GM18519 (cell line): ENCODE data around the gene SRPX.

Source experiments
- ATAC-seq: cut with Tn5 transposase; IDR thresholded peaks from one replicate; pipeline ENCODE4 v1.9.1; 2021; ENCODE audit warnings: mild to moderate bottlenecking, moderate library complexity; ENCODE audit not compliant: unreplicated experiment, low FRiP score

Gene SRPX

GRCh38 chrX:38149016-38149415 is 71.7 kb downstream of the SRPX start:
- no peak for ATAC-seq

DNA sequence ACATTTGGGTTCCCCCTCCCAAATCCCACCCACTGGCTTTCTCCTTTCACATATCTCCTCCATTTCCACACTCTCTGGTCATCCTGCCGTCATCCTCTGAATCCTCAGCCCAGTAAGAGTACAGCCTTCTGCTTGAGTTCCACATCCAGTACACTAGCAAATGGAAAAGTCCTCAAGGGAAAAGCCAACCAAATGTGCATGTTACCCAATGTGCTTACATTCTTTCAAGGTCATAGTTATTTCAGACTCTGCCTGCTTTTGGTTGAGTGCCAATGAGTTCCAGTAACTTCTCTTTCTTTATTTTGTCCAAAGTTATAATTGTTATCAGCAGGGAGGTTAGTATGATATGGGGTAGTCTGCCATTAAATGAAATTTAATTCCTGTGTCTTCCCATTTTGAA is 78.1 kb downstream of the SRPX start:
- ATAC-seq, result no peak

GRCh38 chrX:38138900-38139299 is 81.8 kb downstream of the SRPX start:
- ATAC-seq, result no peak

DNA sequence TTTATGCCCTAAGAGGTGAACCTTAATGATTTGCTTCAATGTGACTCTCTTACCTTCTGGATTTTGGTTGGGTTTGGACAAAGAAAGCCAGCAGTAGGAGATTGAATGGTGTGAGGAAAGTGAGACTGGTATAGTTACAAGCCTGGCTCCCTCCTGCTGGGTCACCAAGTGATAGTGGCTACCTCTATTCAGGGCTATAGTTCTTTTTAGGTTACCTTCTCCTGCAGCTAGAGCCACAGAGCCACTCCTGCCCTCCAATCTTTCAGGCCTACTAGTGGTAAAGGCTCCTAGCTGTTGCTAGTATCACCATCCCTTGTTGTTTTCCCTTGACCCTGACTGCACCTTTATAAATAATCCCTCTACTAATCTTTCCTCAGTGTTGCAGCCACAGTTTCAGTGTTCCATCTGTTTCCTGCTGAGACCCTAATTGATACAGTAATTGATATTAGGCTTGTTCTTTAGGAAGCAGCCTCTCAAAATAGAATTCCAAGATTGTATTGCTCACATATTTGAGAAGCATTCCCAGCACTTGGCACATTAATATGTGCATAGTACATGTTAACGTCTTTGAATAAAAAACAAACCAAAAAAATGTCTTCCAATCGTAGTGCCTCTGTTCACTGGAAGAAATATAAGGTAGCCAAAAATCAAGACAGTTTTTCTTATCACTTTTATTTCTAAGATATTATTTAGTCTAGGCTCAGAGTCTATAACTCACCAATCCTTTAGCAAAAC is 82.3 kb downstream of the SRPX start:
- ATAC-seq, result no peak

- ATAC-seq, result no peak
Measured at GRCh38 chrX:38129366-38129765, 91.3 kb downstream of the SRPX start.

DNA sequence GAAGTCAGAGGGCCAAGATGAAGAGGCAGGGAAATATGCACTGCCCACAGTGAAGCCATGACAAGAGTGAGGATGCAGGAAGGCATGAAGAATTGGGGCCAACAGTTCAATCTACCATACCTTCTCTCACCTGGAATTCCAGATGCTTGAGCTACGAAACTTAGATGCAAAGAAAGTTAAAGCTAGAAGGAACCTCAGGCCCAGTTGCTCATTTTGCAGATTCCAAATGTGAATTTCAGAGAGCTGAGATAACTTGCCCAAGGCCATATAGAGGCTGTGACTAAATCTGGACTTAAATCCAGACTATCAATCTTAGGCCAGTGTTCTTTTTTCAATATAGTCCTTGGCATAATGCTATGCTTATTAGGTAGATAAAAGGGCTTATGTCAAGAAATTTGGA is 92.7 kb downstream of the SRPX start:
- no peak for ATAC-seq

DNA sequence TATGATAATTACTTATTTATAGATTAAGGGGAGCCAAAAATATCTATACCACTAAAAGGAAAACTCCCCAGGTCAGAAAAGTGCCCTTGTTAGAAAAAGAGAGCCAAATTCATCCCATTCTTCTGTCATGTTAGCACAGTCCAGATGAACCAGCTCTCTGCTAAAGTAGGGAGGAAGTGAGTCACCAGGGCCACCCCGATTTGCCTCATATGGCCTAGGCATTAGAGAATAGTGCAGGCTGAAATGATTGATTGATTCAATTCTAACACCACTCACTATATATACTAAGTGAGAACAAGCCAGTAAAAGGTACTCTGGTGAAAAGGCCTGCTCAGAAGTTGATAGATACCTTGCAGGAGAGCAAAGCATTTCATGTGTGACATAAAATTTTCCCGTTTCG is 94.5 kb downstream of the SRPX start:
- no peak for ATAC-seq

DNA sequence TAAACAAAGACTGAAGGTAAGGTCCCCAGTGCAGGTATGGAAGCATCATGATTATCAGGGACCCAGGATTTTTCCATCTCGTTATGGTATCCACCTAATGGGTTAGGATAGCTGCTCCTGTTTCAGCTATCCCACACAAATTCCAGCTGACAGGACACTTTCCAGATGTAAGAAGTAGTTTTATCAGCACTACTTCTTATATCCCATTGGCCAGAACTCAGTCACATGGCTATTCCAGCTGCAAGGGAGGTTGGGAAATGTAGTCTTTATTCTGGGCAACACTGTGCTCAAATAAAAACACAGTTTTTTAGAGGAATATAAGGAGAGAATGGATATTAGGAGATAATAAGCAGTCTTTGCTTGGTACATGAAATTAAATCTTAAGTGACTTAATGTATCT is 96.7 kb downstream of the SRPX start:
- no peak for ATAC-seq

- no peak for ATAC-seq
Measured at GRCh38 chrX:38117485-38117884, 103.2 kb downstream of the SRPX start.

- ATAC-seq, result no peak
Measured at GRCh38 chrX:38116706-38117105, 104.0 kb downstream of the SRPX start.

DNA sequence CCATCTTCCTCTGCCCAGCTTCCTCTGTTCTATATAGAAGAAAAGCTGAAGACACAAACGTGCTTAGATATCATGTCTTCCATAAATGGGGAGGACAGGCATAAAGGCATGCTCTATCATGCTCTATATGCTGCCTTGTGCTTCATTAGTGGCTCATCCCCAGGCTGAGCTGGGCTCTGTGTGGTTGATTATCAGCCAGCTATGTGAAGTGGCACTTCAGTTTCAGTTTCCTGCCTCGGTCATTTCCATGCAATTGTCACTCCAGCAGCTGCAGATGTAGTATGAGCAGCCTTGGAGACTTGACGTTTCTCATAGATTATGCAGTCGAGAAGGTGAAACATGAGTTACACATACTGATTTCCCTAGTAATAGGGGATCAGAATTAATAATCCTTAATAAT is 108.1 kb downstream of the SRPX start:
- no peak for ATAC-seq

DNA sequence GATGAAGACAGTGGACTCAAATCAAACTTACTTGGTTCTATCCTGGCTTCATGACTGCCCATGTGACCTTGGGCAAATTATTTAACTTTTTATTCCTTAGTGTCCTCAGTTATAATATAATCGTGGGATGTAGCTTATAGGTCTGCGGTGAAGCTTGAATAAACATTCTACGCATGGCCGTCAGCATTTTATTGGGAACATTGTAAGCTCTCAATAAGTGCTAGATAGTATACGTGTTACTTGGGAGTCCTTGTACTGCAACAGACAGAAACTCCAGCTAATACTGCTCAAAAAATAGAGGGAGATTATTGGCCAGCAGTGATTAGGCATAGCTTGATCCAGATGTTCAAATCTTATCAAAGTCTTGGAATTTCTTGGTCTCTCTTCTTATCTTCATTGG is 109.5 kb downstream of the SRPX start:
- no peak for ATAC-seq

DNA sequence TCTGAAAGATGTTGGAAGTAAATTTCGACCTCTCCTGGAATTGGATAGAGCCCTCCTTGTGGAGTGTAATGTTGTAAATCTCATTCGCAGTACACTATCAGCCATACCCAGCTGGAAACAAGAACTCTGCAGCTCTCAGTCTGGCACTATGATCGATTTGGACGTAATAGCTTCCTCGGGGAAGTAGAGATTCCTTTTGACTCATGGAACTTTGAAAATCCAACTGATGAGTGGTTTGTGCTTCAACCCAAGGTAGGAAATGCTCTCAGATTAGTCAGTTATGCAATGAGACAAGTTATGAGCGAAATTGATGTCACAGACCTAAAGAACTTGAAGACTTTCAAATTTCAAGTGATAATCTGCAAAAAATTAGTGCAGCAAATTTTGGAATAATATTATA is 110.4 kb downstream of the SRPX start:
- no peak for ATAC-seq

- ATAC-seq, result no peak
Measured at GRCh38 chrX:38109042-38109898, 111.4 kb downstream of the SRPX start.

DNA sequence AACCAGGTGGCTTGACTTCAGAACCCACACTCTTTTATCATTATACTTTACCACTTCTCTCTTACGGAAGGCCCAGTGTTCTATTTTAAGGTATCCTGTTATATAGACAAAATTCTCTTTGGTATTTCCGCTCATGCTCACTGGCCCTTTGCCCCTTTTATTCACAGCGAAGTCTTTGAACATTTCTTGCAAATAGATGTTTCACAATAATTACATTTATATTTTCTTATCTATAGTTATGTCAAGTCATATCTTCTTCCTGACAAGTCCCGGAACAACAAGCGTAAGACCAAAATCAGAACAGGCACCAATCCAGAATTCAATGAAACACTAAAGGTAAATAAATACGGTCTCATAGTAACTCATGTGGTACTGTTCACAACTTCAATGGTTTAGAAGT is 112.3 kb downstream of the SRPX start:
- ATAC-seq, result no peak

DNA sequence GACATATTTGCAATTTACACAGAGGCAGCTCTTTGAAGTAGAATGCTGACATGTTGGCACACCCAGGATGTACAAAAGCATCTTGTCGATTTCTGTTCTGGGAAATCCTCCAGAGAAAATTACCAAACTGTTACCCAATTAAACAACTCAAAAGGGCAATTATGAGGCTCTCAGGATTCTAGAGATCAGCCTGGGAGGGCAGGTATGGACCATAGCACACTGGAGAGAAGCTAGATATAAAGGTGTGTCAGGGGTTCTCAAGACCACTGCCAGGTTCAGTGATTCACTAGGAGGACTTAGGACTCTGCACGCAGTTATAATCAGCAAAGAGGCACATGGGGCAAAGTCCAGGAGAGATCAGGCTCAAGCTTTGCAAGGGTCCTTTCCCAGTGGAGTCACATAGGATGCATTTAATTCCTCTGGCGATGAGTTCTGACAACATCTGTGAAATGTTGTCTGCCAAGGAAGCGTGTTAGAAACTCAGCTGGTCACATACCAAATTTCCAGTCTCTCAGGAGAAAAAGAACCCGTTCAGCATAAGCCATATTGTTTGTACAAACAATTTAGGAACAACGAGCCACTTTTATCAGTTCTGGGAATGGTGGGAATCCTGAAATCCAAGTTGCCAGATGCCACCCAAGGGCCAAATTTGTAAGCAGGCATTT is 113.5 kb downstream of the SRPX start:
- ATAC-seq, result no peak

- no peak for ATAC-seq
Measured at GRCh38 chrX:38105216-38105725, 115.4 kb downstream of the SRPX start.

GRCh38 chrX:38103857-38104812 is 116.5 kb downstream of the SRPX start:
- no peak for ATAC-seq

GRCh38 chrX:38102875-38103274 is 117.8 kb downstream of the SRPX start:
- no peak for ATAC-seq

GRCh38 chrX:38102240-38102639 is 118.4 kb downstream of the SRPX start:
- ATAC-seq, result no peak
